ENCODE results near the gene ACOT4.
"Not testable (repeated sequence)": the region's sequence is repeated elsewhere in the genome, so short reads cannot be mapped to it uniquely, and the experiment has no call there.

- not testable (repeated sequence) for TF ChIP-seq CTCF, POLR2A (IDR thresholded peaks at IDR 0.05)
Measured at GRCh38 chr14:73636355-73636754, 44.7 kb downstream of the ACOT4 start.

Measured in uterus (tissue), 2 donors.